SU-DHL-6 (cell line): ENCODE data around the gene SIL1.

Source experiments
- H2AFZ ChIP-seq: fragments of 200-600 bp; sonication (generic); 2 replicates; pipeline ENCODE4 v1.6.1; 2014; ENCODE audit warnings: low read depth, mild to moderate bottlenecking, moderate library complexity, mixed read lengths, antibody characterized with exemption, low read length; ENCODE audit not compliant: severe bottlenecking
- H3F3A ChIP-seq: fragments of 200-600 bp; shearing (Covaris generic); 2 replicates; pipeline ENCODE4 v1.6.0; 2016; ENCODE audit warnings: antibody characterized with exemption, mild to moderate bottlenecking; ENCODE audit not compliant: insufficient read depth
- H3K27ac ChIP-seq: fragments of 200-600 bp; sonication (generic); 2 replicates; pipeline ENCODE4 v1.5.1; 2016; ENCODE audit warnings: low read depth, mild to moderate bottlenecking, low read length, moderate library complexity, mixed read lengths
- H3K27me3 ChIP-seq: fragments of 200-600 bp; sonication (generic), shearing (Covaris generic); 2 replicates; pipeline ENCODE4 v1.6.0; 2014; ENCODE audit warnings: mild to moderate bottlenecking, low read length
- H3K36me3 ChIP-seq: fragments of 200-600 bp; sonication (generic); 2 replicates; pipeline ENCODE4 v1.6.1; 2014; ENCODE audit warnings: mild to moderate bottlenecking, low read length, mixed read lengths
- H3K4me2 ChIP-seq: fragments of 300-600, 200-600 bp; shearing (Covaris generic), sonication (generic); 2 replicates; pipeline ENCODE4 v1.6.0; 2014; ENCODE audit warnings: low read length, low read depth, mild to moderate bottlenecking; ENCODE audit not compliant: poor library complexity, severe bottlenecking
- H3K4me3 ChIP-seq: fragments of 200-600 bp; sonication (generic); 2 replicates; pipeline ENCODE4 v1.5.1; 2014; ENCODE audit warnings: antibody characterized with exemption, low read length, mild to moderate bottlenecking, mixed read lengths; ENCODE audit not compliant: insufficient read depth, poor library complexity, severe bottlenecking
- H3K79me2 ChIP-seq: fragments of 200-600 bp; sonication (generic); 2 replicates; pipeline ENCODE4 v1.6.1; 2014; ENCODE audit warnings: mild to moderate bottlenecking, low read length, moderate library complexity; ENCODE audit not compliant: insufficient read depth
- H3K9ac ChIP-seq: fragments of 200-600 bp; sonication (generic); 2 replicates; pipeline ENCODE4 v1.7.0; 2014; ENCODE audit warnings: mild to moderate bottlenecking, low read length
- H3K9me2 ChIP-seq: fragments of 200-600 bp; sonication (generic); replicated peaks from 2 replicates; pipeline ENCODE4 v1.6.1; 2014; ENCODE audit warnings: low read length; ENCODE audit not compliant: insufficient read depth
- H3K9me3 ChIP-seq: fragments of 200-600 bp; sonication (generic); 2 replicates; pipeline ENCODE4 v1.6.1; 2014; ENCODE audit warnings: low read length, mixed read lengths; ENCODE audit not compliant: insufficient read depth
- H4K20me1 ChIP-seq: fragments of 200-600 bp; sonication (generic); 2 replicates; pipeline ENCODE4 v1.6.1; 2014; ENCODE audit warnings: low read depth, mild to moderate bottlenecking, antibody characterized with exemption, low read length, moderate library complexity, mixed read lengths
- CTCF ChIP-seq: fragments of 200-600 bp; sonication (generic); IDR thresholded peaks from one replicate; pipeline ENCODE4 v1.5.1; 2017; ENCODE audit warnings: antibody characterized with exemption, mild to moderate bottlenecking, low read length, moderate library complexity; ENCODE audit not compliant: insufficient read depth, poor library complexity, severe bottlenecking
- EZH2phosphoT487 ChIP-seq: fragments of 200-600 bp; sonication (generic), shearing (Covaris generic); conservative IDR thresholded peaks from 2 replicates; pipeline ENCODE4 v1.6.1; 2018; ENCODE audit warnings: mild to moderate bottlenecking, antibody characterized with exemption, low read length, moderate library complexity, mixed read lengths

SIL1 gene

GRCh38 chr5:139141446-139142204 lies 56.5 kb downstream of the SIL1 start:
- no peaks in the 10 kb centered on the region for H3K27me3 ChIP-seq
- no peak overlapping the region for H3K27ac ChIP-seq
- no peaks in the 10 kb centered on the region for H3F3A ChIP-seq
- no peaks in the 10 kb centered on the region; the same call in 1 of the 2 replicates for H4K20me1 ChIP-seq
- no peak overlapping the region for H3K4me2 ChIP-seq
- no peak overlapping the region for H3K9ac ChIP-seq
- no peak overlapping the region for H2AFZ ChIP-seq
- no peak overlapping the region for H3K4me3 ChIP-seq
- no peaks in the 10 kb centered on the region for H3K9me2 ChIP-seq
- no peaks in the 10 kb centered on the region for H3K79me2 ChIP-seq
- H3K36me3 ChIP-seq, result no peaks in the 10 kb centered on the region
- H3K9me3 ChIP-seq, result no peaks in the 10 kb centered on the region
- TF ChIP-seq EZH2phosphoT487, result no peak
- TF ChIP-seq CTCF, result no peak

- Histone ChIP-seq H3K4me2 (no peak overlapping the region), H3K9me3 (no peaks in the 10 kb centered on the region), H3F3A (no peaks in the 10 kb centered on the region), H3K27me3 (no peaks in the 10 kb centered on the region), H3K79me2 (no peaks in the 10 kb centered on the region), H3K9me2 (no peaks in the 10 kb centered on the region), H4K20me1 (no peaks in the 10 kb centered on the region; the same call in 1 of the 2 replicates), H3K9ac (no peak overlapping the region), H3K27ac (no peak overlapping the region), H3K4me3 (no peak overlapping the region), H3K36me3 (no peaks in the 10 kb centered on the region), H2AFZ (no peak overlapping the region)
- TF ChIP-seq CTCF (no peak), EZH2phosphoT487 (no peak)
These were observed 57.5 kb downstream of the SIL1 start for GRCh38 chr5:139140591-139141071.

- no peak overlapping the region for H2AFZ ChIP-seq
- no peaks in the 10 kb centered on the region for H3K36me3 ChIP-seq
- no peaks in the 10 kb centered on the region for H3K9me2 ChIP-seq
- H4K20me1 ChIP-seq, result no peaks in the 10 kb centered on the region; the same call in 1 of the 2 replicates
- TF ChIP-seq CTCF, result no peak
- no peak for TF ChIP-seq EZH2phosphoT487
- no peaks in the 10 kb centered on the region for H3K79me2 ChIP-seq
- H3F3A ChIP-seq, result no peaks in the 10 kb centered on the region
- no peaks in the 10 kb centered on the region for H3K27me3 ChIP-seq
- H3K4me2 ChIP-seq, result no peak overlapping the region
- H3K9me3 ChIP-seq, result no peaks in the 10 kb centered on the region
- no peak overlapping the region for H3K4me3 ChIP-seq
- H3K9ac ChIP-seq, result no peak overlapping the region
- no peak overlapping the region for H3K27ac ChIP-seq
These were observed 59.4 kb downstream of the SIL1 start for GRCh38 chr5:139138809-139139208.
